ENCODE data around the gene IL20.
"Not testable (repeated sequence)": the region's sequence is repeated elsewhere in the genome, so short reads cannot be mapped to it uniquely, and the experiment has no call there.

The IL20 gene

DNA sequence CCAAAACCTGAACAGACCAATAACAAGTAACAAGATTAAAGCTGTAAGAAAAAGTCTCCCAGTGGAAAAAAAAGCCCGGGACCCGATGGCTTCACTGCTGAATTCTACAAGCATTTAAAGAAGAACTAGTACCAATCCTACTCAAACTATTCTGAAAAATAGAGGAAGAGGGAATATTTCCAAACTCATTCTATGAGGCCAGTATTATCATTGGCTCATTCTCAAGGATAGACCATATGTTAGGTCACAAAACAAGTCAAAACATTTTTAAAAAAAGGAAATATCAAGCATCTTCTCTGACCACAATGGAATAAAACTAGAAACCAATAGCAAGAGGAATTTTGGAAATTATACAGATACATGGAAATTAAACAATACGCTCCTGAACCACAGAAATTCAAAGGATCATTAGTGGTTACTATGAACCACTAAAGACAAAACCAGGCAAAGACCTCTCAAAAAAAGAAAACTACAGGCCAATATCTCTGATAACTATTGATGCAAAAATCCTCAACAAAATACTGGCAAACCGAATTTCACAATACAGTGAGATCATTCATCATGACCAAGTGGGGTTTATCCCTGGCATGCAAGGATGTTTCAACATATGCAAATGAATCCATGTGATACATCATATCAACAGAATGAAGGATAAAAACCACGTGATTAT, 13.9 kb upstream of the IL20 start:
- Mint-ChIP-seq H3K36me3 (ENCODE audit: insufficient read depth) (no peaks in the 10 kb centered on the region), H3K9me3 (no peaks in the 10 kb centered on the region), H3K4me3 (no peak overlapping the region), H3K27ac (no peak overlapping the region), H3K27me3 (peaks cover 25 to 28% of the 10 kb centered on the region in 2 donors), H3K4me1 (ENCODE audit: low read depth in 2 of 2) (peaks cover 0 to 2% of the 10 kb centered on the region in 2 donors)
- ATAC-seq (replicated peaks), result no peak
- no peak for DNase-seq

DNA sequence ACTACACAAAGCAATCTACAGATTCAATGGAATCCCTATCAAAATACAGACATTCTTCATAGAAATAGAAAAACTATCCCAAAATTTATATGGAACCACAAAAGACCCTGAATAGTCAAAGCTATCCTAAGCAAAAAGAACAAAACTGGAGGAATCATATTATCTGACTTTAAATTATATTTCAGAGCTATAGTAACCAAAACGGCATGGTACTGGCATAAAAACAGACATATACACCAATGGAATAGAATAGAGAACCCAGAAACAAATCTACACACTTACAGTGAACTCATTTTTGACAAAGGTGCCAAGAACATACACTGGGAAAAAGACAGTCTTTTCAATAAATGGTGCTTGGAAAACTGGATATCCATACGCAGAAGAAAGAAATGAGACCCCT, 12.8 kb upstream of the IL20 start:
- DNase-seq; ATAC-seq (replicated peaks); H3K27ac Mint-ChIP-seq; H3K4me3 Mint-ChIP-seq; H3K9me3 Mint-ChIP-seq; H3K4me1 Mint-ChIP-seq (ENCODE audit: low read depth in 2 of 2); H3K36me3 Mint-ChIP-seq (ENCODE audit: insufficient read depth): not testable (repeated sequence)
- H3K27me3 Mint-ChIP-seq, result peaks cover 16 to 28% of the 10 kb centered on the region in 2 donors

DNA sequence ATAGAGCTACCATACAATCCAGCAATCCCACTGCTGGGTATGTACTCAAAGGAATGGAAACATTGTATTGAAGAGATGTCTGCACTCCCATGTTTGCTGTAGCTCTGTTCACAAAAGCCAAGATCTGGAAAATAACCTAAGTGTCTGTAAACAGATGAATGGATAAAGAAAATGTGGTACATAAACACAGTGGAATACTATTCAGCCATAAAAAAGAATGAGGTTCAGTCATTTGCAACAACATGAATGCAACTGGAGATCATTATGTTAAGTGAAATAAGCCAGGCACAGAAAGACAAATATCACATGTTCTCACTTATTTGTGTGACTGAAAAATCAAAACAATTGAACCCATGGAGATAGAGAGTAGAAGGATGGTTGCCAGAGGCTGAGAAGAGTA, 11.7 kb upstream of the IL20 start:
- peaks cover 6 to 27% of the 10 kb centered on the region in 2 donors for H3K27me3 Mint-ChIP-seq
- not testable (repeated sequence) for H3K27ac Mint-ChIP-seq; ATAC-seq (replicated peaks); H3K4me1 Mint-ChIP-seq (ENCODE audit: low read depth in 2 of 2); H3K36me3 Mint-ChIP-seq (ENCODE audit: insufficient read depth); DNase-seq; H3K4me3 Mint-ChIP-seq; H3K9me3 Mint-ChIP-seq

DNA sequence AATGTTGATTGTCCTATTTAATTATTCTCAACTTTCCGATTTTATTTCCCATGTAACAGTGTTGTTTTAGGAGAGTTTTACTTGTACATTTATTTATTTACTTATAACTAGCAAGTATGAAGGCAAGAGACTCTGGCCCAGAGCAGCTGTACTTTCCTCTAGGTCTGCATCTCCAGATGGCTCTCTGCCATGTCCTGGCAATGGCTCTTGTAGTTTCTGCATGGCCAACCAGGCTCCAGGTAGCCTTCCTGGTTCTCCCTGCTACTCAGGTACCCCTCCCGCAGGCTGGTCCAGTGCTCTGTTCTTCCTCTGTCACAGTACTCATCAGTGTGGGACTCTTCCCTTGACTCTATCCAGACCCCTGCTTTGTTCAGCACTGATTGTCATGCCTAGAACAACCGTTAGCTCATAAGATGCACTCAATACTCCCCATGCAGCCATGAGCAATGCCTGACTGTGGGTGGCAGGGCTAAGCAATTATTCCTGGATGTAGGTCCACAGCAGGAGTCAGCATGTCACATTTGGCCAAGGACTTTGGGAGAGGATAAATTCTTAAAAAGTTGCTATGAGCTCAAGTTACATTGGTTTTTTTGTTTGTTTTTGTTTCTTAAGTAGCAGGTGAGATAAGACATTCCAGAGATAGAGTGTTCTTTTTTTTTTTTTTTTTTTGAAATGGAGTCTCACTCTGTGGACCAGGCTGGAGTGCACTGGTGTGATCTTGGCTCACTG, 10.9 kb upstream of the IL20 start:
- H3K9me3 Mint-ChIP-seq, result no peaks in the 10 kb centered on the region

DNA sequence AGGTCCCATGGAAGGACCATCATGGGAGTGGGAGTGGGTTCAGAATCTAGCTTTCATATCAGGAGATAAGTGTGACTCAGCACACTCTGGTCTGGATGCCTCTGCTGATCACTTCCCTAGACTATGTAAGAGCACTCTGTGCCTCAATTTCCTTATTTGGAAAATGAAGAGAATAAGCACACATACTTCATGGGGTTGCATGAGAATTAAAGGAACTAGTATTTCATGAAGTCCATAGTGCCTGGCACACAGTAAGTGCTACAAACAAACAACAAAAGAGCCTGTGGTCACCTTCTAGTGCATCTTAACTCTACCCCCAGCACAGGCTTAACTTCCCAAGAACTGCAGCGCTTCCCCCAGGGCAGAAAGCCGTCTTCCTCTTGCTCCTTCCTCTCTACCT, 9.6 kb upstream of the IL20 start:
- ATAC-seq (replicated peaks) (no peak), DNase-seq (no peak)
- Mint-ChIP-seq H3K4me3 (no peak overlapping the region), H3K36me3 (ENCODE audit: insufficient read depth) (no peaks in the 10 kb centered on the region), H3K27me3 (peaks cover 16% of the 10 kb centered on the region in 2 donors), H3K9me3 (no peaks in the 10 kb centered on the region), H3K27ac (no peak overlapping the region), H3K4me1 (ENCODE audit: low read depth in 2 of 2) (peaks cover 0 to 2% of the 10 kb centered on the region in 2 donors)

More for the DNA sequence above, 10.9 kb upstream of the IL20 start:
- no peak for ATAC-seq (replicated peaks)
- H3K27me3 Mint-ChIP-seq, result peaks cover 9 to 20% of the 10 kb centered on the region in 2 donors
- no peak overlapping the region for H3K4me3 Mint-ChIP-seq
- H3K36me3 Mint-ChIP-seq (ENCODE audit: insufficient read depth), result no peaks in the 10 kb centered on the region
- peaks cover 0 to 2% of the 10 kb centered on the region in 2 donors for H3K4me1 Mint-ChIP-seq (ENCODE audit: low read depth in 2 of 2)
- DNase-seq, result no peak
- H3K27ac Mint-ChIP-seq, result no peak overlapping the region

DNA sequence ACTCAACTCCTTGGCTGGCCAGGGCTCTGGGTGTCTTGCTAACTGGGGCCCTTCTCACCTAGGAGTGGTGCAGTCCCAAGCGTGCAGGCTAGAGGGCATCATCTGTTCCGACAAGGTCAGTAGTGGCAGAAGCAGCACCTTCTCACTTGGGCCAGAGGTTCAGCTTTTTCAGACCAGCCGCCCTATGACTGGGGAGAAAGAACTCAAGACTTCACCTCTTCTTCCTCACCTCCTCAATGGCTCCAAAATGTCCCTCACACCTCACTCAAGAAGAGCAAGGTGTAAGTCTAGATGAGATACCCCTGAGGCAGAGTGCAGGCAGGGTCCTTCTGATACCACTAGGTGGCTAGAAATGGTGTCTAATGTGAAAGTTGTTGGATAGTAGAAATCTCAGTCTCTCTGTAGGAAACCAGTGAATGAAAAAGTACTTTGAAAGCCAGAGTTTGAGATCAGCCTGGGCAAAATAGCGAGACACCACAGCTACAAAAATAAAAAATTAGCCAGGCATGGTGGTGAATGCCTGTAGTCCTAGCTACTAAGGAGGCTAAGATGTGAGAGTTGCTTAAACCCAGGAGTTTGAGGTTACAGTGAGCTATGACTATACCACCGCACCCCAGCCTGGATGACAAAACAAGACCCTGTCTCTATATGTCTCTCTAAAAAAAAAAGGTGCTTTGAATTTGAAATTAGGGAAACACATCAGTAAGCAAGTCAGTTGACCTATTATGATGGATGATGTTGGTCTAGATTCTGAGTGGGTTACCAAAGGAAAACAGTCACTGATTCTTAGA, 8.6 kb upstream of the IL20 start:
- no peaks in the 10 kb centered on the region for H3K9me3 Mint-ChIP-seq
- no peaks in the 10 kb centered on the region for H3K36me3 Mint-ChIP-seq (ENCODE audit: insufficient read depth)
- peaks cover 0 to 2% of the 10 kb centered on the region in 2 donors for H3K4me1 Mint-ChIP-seq (ENCODE audit: low read depth in 2 of 2)
- H3K27me3 Mint-ChIP-seq, result peaks cover 19 to 26% of the 10 kb centered on the region in 2 donors
- peak; percentile 58 for ATAC-seq (replicated peaks)
- H3K4me3 Mint-ChIP-seq, result no peak overlapping the region
- H3K27ac Mint-ChIP-seq, result no peak overlapping the region
- peak in 1 of 3 experiments; percentile 18 for DNase-seq

DNA sequence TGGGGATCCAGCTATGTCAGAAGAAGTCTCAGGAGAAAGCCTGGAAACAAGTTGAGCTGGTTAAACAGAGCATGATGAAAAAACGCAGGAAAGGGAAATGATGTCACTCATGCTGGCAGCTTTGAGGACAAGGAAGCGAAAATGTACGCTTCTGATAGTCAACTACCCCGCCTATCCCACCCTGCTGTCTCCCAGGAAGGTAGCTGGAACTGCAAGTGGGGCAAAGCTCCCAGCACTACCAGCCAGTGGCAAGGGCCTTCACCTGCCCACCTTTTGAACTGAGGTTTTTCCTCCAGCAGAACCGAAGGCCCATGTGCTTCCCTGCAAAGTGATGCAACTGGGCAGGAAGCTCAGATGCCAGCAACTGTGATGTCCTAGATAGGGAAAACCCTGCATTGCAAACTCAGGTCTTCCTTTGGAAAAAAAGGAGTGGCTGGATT, 6.3 kb upstream of the IL20 start:
- DNase-seq (no peak), ATAC-seq (replicated peaks) (no peak)
- Mint-ChIP-seq H3K4me3 (no peak overlapping the region), H3K27ac (no peak overlapping the region), H3K4me1 (ENCODE audit: low read depth in 2 of 2) (peaks cover 0 to 2% of the 10 kb centered on the region in 2 donors), H3K27me3 (peaks cover 28 to 37% of the 10 kb centered on the region in 2 donors), H3K9me3 (no peaks in the 10 kb centered on the region), H3K36me3 (ENCODE audit: insufficient read depth) (no peaks in the 10 kb centered on the region)

DNA sequence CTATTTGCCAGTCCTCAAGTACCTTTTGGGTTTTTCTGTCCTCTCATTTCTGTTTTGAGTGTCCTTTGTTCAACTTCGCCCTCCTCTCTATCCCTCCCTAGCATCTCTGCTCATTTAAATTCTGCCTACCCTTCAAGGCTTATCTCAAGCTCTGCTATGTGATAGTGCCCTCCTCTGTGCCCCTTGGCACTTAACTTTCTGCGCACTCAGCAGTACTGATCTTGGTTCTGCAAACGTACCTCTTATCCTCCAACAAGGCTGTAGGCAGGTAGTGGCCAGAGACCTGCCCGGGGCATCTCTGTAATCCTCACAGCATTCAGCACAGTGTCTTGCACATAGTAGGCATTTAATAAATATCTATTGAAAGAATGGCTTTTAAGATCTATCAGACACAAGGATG, 5.3 kb upstream of the IL20 start:
- DNase-seq (no peak), ATAC-seq (replicated peaks) (no peak)
- Mint-ChIP-seq H3K4me1 (ENCODE audit: low read depth in 2 of 2) (peaks cover 4 to 7% of the 10 kb centered on the region in 2 donors), H3K4me3 (no peak overlapping the region), H3K9me3 (no peaks in the 10 kb centered on the region), H3K36me3 (ENCODE audit: insufficient read depth) (peaks cover 2% of the 10 kb centered on the region), H3K27me3 (peaks cover 34 to 41% of the 10 kb centered on the region in 2 donors), H3K27ac (no peak overlapping the region)

DNA sequence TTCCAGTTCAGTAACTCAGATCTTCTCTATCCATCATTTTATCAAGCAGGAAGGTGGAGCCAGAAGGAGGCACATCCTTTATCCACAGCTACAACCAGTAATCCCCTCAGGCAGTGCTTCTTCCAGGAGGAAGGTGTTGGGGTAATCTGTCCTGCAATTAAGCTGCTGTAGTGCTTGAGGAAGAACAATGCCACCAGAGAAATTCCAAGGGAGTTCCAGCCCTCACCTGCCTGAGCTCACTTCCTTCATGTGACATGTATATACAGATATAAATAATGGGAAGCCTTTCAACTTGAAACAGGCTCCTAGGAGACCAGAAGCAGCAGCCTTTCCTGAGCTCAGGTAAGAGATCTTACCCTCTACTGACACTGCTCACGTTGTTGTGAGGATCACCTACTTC, 2.2 kb upstream of the IL20 start:
- ATAC-seq (replicated peaks), result no peak
- peaks cover 52 to 62% of the 10 kb centered on the region in 2 donors for H3K27me3 Mint-ChIP-seq
- no peak overlapping the region for H3K27ac Mint-ChIP-seq
- no peak overlapping the region for H3K4me3 Mint-ChIP-seq
- H3K4me1 Mint-ChIP-seq (ENCODE audit: low read depth in 2 of 2), result peaks cover 4 to 8% of the 10 kb centered on the region in 2 donors
- DNase-seq, result no peak
- H3K9me3 Mint-ChIP-seq, result no peaks in the 10 kb centered on the region
- H3K36me3 Mint-ChIP-seq (ENCODE audit: insufficient read depth), result peaks cover 2% of the 10 kb centered on the region

DNA sequence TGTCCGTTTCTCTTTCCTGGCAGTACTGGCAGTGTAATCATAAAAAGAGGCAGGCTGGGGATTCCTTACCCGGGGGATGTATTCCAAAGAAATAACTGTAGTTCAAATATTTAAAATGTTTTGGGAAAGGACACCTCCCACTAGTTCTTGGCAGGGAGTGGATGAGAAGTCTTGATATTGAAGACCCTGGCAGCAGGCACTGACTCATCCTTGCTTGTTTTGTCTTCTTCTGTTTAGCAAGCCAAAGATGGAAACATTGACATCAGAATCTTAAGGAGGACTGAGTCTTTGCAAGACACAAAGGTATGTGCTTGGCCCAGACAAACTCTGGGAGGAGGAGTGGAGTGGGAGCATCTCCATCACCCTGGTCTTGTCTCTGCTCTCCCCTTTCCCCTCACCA, 639 bp downstream of the IL20 start:
- Mint-ChIP-seq H3K27ac (no peak overlapping the region), H3K36me3 (ENCODE audit: insufficient read depth) (peaks cover 2% of the 10 kb centered on the region), H3K27me3 (peaks cover 45 to 60% of the 10 kb centered on the region in 2 donors), H3K4me3 (no peak overlapping the region), H3K9me3 (no peaks in the 10 kb centered on the region), H3K4me1 (ENCODE audit: low read depth in 2 of 2) (peaks cover 4 to 6% of the 10 kb centered on the region in 2 donors)
- DNase-seq, result no peak
- ATAC-seq (replicated peaks), result no peak

DNA sequence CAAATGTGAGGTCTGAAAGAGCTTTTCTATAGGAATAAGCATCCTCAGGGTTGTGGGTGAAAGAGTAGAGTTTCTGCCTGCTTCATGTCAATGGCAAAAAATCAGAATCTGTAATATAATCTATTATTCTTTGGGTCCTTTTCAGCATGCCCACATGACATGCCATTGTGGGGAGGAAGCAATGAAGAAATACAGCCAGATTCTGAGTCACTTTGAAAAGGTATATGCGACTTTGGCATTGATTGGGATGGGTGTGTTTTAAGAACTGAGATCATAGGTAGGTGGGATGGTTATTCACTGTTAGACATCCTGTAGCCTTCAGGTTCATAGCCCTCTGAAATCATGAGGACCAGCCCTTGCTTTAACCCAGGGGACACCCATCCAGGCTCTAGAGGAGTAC, 1.8 kb downstream of the IL20 start:
- H3K27me3 Mint-ChIP-seq, result peaks cover 36 to 51% of the 10 kb centered on the region in 2 donors
- H3K36me3 Mint-ChIP-seq (ENCODE audit: insufficient read depth), result peaks cover 2% of the 10 kb centered on the region
- peaks cover 0 to 1% of the 10 kb centered on the region in 2 donors for H3K9me3 Mint-ChIP-seq
- H3K4me3 Mint-ChIP-seq, result no peak overlapping the region
- H3K4me1 Mint-ChIP-seq (ENCODE audit: low read depth in 2 of 2), result peaks cover 4 to 6% of the 10 kb centered on the region in 2 donors
- DNase-seq (no peak), ATAC-seq (replicated peaks) (no peak)
- no peak overlapping the region for H3K27ac Mint-ChIP-seq

DNA sequence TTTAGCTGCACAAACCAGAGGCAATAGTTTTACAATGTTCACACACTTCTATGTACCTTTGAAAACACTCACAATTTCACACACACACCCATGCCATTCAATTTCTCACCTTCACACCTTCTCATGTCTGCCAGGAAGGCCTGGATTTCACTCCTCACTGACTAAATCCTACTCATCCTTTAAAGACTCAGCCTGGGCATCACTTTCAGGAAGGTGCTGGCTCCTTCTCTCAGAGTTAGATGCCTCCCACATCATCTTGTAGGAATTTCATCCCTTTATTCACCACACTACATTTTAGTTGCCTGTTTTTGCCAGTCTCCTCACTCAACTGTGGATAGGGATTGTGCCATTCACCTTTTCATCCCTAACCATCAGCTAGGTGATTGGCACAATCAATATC, 2.3 kb downstream of the IL20 start:
- Mint-ChIP-seq H3K27ac (no peak overlapping the region), H3K36me3 (ENCODE audit: insufficient read depth) (peaks cover 2% of the 10 kb centered on the region), H3K4me1 (ENCODE audit: low read depth in 2 of 2) (peaks cover 4 to 6% of the 10 kb centered on the region in 2 donors), H3K27me3 (peaks cover 34 to 50% of the 10 kb centered on the region in 2 donors), H3K9me3 (peaks cover 0 to 2% of the 10 kb centered on the region in 2 donors), H3K4me3 (no peak overlapping the region)
- ATAC-seq (replicated peaks), result no peak
- DNase-seq, result no peak

DNA sequence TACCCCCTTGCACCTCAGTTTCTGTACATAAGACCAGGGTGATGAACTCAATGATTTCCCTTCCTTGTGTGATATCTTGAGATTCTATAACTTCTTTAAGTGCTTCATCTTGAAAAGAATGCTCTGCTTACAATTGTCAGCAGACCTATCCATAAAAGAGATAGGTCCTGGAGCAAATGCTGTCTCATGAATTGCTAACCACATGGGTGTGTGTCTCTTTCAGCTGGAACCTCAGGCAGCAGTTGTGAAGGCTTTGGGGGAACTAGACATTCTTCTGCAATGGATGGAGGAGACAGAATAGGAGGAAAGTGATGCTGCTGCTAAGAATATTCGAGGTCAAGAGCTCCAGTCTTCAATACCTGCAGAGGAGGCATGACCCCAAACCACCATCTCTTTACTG, 2.8 kb downstream of the IL20 start:
- no peak for ATAC-seq (replicated peaks)
- Mint-ChIP-seq H3K36me3 (ENCODE audit: insufficient read depth) (peaks cover 2% of the 10 kb centered on the region), H3K27ac (no peak overlapping the region), H3K9me3 (peaks cover 0 to 2% of the 10 kb centered on the region in 2 donors), H3K4me1 (ENCODE audit: low read depth in 2 of 2) (peaks cover 4 to 6% of the 10 kb centered on the region in 2 donors), H3K27me3 (peaks cover 28 to 45% of the 10 kb centered on the region in 2 donors), H3K4me3 (no peak overlapping the region)
- no peak for DNase-seq

Data from effector memory CD8-positive, alpha-beta T cell (primary cell).